GM12875 (cell line): ENCODE results near the gene DNAJC4.

Experiments
- H3K4me3 ChIP-seq: one replicate; pipeline ENCODE4 v1.5.1; 2011; ENCODE audit warnings: low read depth, low read length, control low read depth
- TF ChIP-seq, protein P1 (sequence below): IDR thresholded peaks from 2 replicates; pipeline ENCODE4 v1.5.1; 2011; ENCODE audit warnings: low read depth, mild to moderate bottlenecking, control low read depth, inconsistent platforms, low read length, moderate library complexity, borderline replicate concordance; ENCODE audit not compliant: insufficient read depth

The DNAJC4 gene

DNA sequence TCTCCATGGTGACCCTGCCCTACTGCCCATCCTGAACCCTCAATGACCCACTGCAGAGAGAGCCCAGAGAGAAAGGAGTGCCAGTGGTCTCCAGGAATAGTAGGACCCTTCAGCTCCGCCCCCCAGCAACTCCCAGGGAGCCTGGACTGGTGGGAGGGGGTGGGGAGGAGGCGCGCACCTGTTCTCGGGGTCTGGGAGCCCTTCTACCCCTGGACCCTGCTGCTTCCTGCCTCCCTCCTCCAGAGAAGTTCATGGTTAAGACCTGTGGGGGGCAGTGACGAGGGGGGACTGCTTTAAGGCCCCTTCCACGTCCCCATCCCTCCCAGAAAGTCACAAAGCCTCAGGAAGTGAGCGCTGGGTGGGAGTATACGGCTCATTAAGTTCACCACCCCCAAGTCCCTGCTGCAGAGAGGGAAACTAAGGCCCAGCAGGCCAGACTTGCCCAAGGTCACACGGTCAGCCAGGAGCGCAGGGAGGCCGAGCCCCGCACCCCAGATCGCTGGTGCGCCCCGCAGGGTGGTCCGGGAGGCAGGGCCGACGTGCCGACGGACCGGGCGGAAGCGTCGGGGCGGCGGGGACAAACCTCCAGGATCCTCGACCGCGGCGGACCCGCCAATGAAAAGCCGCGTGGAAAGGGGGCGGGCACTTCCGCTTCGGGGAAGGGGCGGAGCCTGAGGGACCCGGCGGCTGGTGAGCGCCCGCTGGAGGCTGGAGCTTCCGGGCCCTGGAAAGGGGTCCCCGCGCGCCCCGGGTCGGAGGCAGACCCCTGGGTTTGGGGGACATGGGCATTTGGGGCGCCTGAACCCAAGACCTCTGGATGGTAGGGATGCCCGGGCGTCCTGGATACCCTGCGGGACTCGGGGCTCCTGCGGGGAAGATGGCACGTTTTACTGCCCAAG, 4.5 kb upstream of the DNAJC4 start, which contains the start of the genes NUDT22 and TRPT1:
Gene NUDT22, plus strand, starts transcription at position 667 of the 899 bp plus-strand sequence. CDS start 379 bp downstream, outside the sequence.
Gene TRPT1, minus strand, starts transcription at position 579 of the 899 bp plus-strand sequence. Its CDS starts 326 bp downstream, at position 253.
- H3K4me3 ChIP-seq: peak within 1 kb of the TSS; percentile 55
- TF ChIP-seq, protein P1, sequence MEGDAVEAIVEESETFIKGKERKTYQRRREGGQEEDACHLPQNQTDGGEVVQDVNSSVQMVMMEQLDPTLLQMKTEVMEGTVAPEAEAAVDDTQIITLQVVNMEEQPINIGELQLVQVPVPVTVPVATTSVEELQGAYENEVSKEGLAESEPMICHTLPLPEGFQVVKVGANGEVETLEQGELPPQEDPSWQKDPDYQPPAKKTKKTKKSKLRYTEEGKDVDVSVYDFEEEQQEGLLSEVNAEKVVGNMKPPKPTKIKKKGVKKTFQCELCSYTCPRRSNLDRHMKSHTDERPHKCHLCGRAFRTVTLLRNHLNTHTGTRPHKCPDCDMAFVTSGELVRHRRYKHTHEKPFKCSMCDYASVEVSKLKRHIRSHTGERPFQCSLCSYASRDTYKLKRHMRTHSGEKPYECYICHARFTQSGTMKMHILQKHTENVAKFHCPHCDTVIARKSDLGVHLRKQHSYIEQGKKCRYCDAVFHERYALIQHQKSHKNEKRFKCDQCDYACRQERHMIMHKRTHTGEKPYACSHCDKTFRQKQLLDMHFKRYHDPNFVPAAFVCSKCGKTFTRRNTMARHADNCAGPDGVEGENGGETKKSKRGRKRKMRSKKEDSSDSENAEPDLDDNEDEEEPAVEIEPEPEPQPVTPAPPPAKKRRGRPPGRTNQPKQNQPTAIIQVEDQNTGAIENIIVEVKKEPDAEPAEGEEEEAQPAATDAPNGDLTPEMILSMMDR: peak; percentile 44; the same call in 1 of the 2 replicates

DNA sequence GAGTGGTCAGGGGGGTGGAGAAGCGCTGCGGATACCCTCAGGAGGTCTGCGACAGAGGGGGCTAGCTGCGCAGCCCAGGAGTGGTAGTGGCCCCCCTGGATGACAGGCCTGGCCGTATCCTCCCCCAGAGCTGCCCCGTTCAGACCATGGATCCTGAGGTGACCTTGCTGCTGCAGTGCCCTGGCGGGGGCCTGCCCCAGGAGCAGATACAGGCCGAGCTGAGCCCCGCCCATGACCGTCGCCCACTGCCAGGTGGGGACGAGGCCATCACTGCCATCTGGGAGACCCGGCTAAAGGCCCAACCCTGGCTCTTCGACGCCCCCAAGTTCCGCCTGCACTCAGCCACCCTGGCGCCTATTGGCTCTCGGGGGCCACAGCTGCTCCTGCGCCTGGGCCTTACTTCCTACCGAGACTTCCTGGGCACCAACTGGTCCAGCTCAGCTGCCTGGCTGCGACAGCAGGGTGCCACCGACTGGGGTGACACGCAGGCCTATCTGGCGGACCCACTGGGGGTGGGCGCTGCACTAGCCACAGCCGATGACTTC, 3.8 kb upstream of the DNAJC4 start:
- peak overlapping the region; percentile 55 for H3K4me3 ChIP-seq
- TF ChIP-seq, protein P1: no peak

DNA sequence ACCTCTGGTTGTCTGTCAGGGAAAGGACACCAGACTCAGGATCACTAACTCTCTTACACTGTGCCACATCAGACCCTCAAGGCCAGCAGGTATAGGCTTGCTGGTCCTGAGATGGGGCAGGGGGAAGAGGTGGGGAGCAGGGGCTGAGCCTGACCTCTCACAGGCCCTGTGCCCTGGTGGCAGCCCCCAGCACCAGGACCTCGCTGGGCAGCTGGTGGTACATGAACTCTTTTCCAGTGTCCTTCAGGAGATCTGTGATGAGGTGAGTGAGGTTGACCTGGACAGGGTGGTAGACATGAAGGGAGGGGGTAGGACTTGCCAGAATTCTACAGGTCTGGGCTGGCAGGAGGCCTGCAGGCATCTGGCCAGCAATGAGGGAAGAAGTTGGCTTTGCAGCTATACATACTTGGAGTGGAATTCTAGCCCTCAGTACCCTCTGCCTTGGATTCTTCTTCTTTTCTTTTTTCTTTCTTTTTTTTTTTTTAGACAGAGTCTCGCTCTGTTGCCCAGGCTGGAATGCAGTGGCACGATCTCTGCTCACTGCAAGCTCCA, 2.9 kb upstream of the DNAJC4 start:
- peak overlapping the region; percentile 55 for H3K4me3 ChIP-seq
- TF ChIP-seq, protein P1: no peak

DNA sequence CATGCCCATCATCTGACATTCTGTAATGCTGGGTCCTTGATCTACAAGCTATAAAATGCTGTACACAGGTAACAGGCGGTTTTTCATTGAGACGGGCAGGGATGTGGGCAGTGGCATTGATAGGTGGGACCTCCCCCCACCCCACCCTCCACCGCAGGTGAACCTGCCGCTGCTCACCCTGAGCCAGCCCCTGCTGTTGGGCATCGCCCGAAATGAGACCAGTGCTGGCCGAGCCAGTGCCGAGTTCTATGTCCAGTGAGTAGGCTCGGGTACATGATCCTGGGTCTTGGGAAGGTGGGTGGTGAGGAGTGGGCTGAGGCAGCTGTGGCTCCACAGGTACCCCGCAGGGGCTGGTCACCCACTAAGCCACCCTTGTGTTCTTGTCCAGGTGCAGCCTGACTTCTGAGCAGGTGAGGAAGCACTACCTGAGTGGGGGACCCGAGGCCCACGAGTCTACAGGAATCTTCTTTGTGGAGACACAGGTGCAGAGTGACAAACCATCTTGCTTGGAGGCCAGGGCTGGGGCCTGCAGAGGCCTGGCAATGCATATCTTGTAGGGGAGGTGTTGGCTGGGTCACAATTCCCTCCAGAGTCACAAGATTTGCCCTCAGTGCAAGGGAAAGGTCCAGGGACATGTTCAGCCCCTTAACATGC, 1.1 kb upstream of the DNAJC4 start:
- no peak overlapping the region for H3K4me3 ChIP-seq
- TF ChIP-seq, protein P1: no peak

DNA sequence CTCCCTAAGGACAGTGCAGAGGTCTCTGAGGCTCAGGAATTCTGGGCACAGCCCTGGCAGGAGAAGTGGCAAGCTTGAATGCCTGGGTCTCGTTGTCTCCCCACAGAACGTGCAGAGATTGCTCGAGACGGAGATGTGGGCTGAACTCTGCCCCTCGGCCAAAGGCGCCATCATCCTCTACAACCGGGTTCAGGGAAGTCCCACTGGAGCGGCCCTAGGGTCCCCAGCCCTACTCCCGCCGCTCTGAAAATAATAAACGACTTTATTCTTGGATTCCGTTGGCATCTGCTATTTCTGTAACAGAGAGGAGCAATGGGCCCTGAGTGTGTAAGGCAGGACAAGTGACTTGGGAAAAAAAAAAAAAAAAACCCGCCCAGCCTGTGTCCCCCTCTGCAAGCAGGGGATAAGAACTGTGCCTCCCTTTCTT, 591 bp upstream of the DNAJC4 start:
- peak overlapping the region; percentile 69 for H3K4me3 ChIP-seq
- TF ChIP-seq, protein P1: no peak

DNA sequence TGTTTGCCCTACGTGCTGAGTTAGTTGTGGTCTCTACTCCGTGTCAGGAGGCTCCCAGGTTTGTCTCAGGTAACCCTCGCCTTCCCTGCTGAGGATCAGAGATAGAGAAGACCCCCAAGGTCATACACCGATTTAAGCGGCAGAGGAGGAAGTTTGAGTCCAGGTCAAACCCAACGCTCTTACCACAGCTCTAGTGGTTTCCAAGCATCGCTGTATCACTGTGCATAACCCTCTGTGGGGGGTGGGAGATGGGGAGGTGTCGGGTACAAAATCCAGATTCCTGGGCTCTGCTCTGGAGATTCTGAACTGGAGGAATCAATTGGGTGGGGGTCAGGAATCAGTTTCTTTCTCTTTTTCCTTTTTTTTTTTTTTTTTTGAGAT, 627 bp downstream of the DNAJC4 start:
- H3K4me3 ChIP-seq: peak overlapping the region; percentile 69
- TF ChIP-seq, protein P1: no peak
